Mesendoderm (in vitro differentiated cells): Measurements from ENCODE around the gene WSB1.

Experiments
- DNase-seq: peaks from one replicate; pipeline ENCODE4 v3.0.0; 2013
- H2AK5ac ChIP-seq: 2 replicates; pipeline ENCODE4 v1.6.1; 2013; ENCODE audit warnings: low read length, inconsistent platforms
- H2BK120ac ChIP-seq: 2 replicates; pipeline ENCODE4 v1.6.1; 2013; ENCODE audit warnings: low read depth, mild to moderate bottlenecking, low read length, moderate library complexity, mixed read lengths
- H2BK15ac ChIP-seq: replicated peaks from 2 replicates; pipeline ENCODE4 v1.6.1; 2013; ENCODE audit warnings: low read depth, mild to moderate bottlenecking, moderate library complexity
- H2BK5ac ChIP-seq: 2 replicates; pipeline ENCODE4 v1.6.1; 2013; ENCODE audit warnings: low read length, inconsistent platforms
- H3K18ac ChIP-seq: 2 replicates; pipeline ENCODE4 v1.6.1; 2013; ENCODE audit warnings: mild to moderate bottlenecking, low read length, mixed read lengths
- H3K23ac ChIP-seq: one replicate; pipeline ENCODE4 v1.6.1; 2013; ENCODE audit warnings: low read length
- H3K27ac ChIP-seq: 2 replicates; pipeline ENCODE4 v1.5.1; 2013; ENCODE audit warnings: low read depth, mild to moderate bottlenecking, inconsistent platforms, low read length, moderate library complexity
- H3K27me3 ChIP-seq: 2 replicates; pipeline ENCODE4 v1.6.1; 2013; ENCODE audit warnings: low read length, control low read depth, mild to moderate bottlenecking, inconsistent platforms; ENCODE audit not compliant: insufficient read depth, poor library complexity
- H3K36me3 ChIP-seq: 2 replicates; pipeline ENCODE4 v1.6.1; 2013; ENCODE audit warnings: low read length, inconsistent platforms; ENCODE audit not compliant: control insufficient read depth, insufficient read depth
- H3K4ac ChIP-seq: one replicate; pipeline ENCODE4 v1.6.1; 2013; ENCODE audit warnings: low read depth, mild to moderate bottlenecking, low read length, moderate library complexity
- H3K4me1 ChIP-seq: 2 replicates; pipeline ENCODE4 v1.6.1; 2013; ENCODE audit warnings: low read depth, low read length, inconsistent platforms; ENCODE audit not compliant: control insufficient read depth
- H3K4me2 ChIP-seq: 2 replicates; pipeline ENCODE4 v1.6.1; 2013; ENCODE audit warnings: low read length
- H3K4me3 ChIP-seq: 2 replicates; pipeline ENCODE4 v1.5.1; 2013; ENCODE audit warnings: mild to moderate bottlenecking, low read length
- H3K56ac ChIP-seq: one replicate; pipeline ENCODE4 v1.6.1; 2013; ENCODE audit warnings: low read length
- H3K79me1 ChIP-seq: 2 replicates; pipeline ENCODE4 v1.6.1; 2013; ENCODE audit warnings: low read length, inconsistent platforms
- H3K79me2 ChIP-seq: 2 replicates; pipeline ENCODE4 v1.6.1; 2013; ENCODE audit warnings: mild to moderate bottlenecking, low read length; ENCODE audit not compliant: control insufficient read depth, insufficient read depth
- H3K9ac ChIP-seq: 2 replicates; pipeline ENCODE4 v1.6.1; 2013; ENCODE audit warnings: low read length, inconsistent platforms
- H4K5ac ChIP-seq: one replicate; pipeline ENCODE4 v1.6.1; 2013; ENCODE audit warnings: low read length
- H4K8ac ChIP-seq: one replicate; pipeline ENCODE4 v1.6.1; 2013; ENCODE audit warnings: low read depth, mild to moderate bottlenecking, control low read depth, low read length, moderate library complexity
- WGBS: extraction: QIAGEN DNeasy Blood & Tissue Kit; methylation state at CpG from one replicate; pipeline ENCODE4 v1.1.7; 2013; ENCODE audit warnings: low lambda C conversion rate, missing lambda C conversion rate; ENCODE audit not compliant: insufficient coverage; ENCODE audit errors: extremely low coverage; 5-methylcytosine and 5-hydroxymethylcytosine counted together

Gene WSB1

GRCh38 chr17:27263386-27263785 lies 30.5 kb upstream of the WSB1 start:
- no peak overlapping the region for H3K4me2 ChIP-seq
- H3K18ac ChIP-seq = no peak overlapping the region
- no peak overlapping the region for H2AK5ac ChIP-seq
- H3K79me1 ChIP-seq = no peaks in the 10 kb centered on the region
- no peak overlapping the region for H3K4ac ChIP-seq
- no peak overlapping the region for H2BK120ac ChIP-seq
- no CpG with 5 or more reads among the region's 5 CpGs for WGBS
- H3K4me1 ChIP-seq = no peaks in the 10 kb centered on the region
- H3K4me3 ChIP-seq = no peak overlapping the region
- H2BK5ac ChIP-seq = no peak overlapping the region
- no peak overlapping the region for H3K9ac ChIP-seq
- H3K23ac ChIP-seq = no peak overlapping the region
- no peaks in the 10 kb centered on the region for H3K27me3 ChIP-seq
- no peaks in the 10 kb centered on the region for H3K79me2 ChIP-seq
- no peak overlapping the region for H2BK15ac ChIP-seq
- H4K8ac ChIP-seq = no peak overlapping the region
- H3K56ac ChIP-seq = no peak overlapping the region
- no peak for DNase-seq
- no peak overlapping the region for H3K27ac ChIP-seq
- H3K36me3 ChIP-seq = no peaks in the 10 kb centered on the region
- H4K5ac ChIP-seq = no peak overlapping the region

GRCh38 chr17:27264068-27264812 lies 29.7 kb upstream of the WSB1 start:
- no CpG with 5 or more reads among the region's 11 CpGs for WGBS
- H3K36me3 ChIP-seq = no peaks in the 10 kb centered on the region
- no peak overlapping the region for H3K9ac ChIP-seq
- H4K8ac ChIP-seq = no peak overlapping the region
- no peak overlapping the region for H2BK120ac ChIP-seq
- H2BK5ac ChIP-seq = no peak overlapping the region
- H3K27me3 ChIP-seq = no peaks in the 10 kb centered on the region
- no peak for DNase-seq
- H3K4me3 ChIP-seq = no peak overlapping the region
- H4K5ac ChIP-seq = no peak overlapping the region
- no peak overlapping the region for H3K4ac ChIP-seq
- H3K4me1 ChIP-seq = no peaks in the 10 kb centered on the region
- no peak overlapping the region for H3K4me2 ChIP-seq
- no peaks in the 10 kb centered on the region for H3K79me2 ChIP-seq
- H3K23ac ChIP-seq = no peak overlapping the region
- no peak overlapping the region for H2BK15ac ChIP-seq
- no peak overlapping the region for H2AK5ac ChIP-seq
- H3K18ac ChIP-seq = no peak overlapping the region
- H3K79me1 ChIP-seq = no peaks in the 10 kb centered on the region
- H3K56ac ChIP-seq = no peak overlapping the region
- H3K27ac ChIP-seq = no peak overlapping the region

GRCh38 chr17:27265333-27265732 lies 28.6 kb upstream of the WSB1 start:
- Histone ChIP-seq H2AK5ac (no peak overlapping the region), H3K4me2 (no peak overlapping the region), H4K5ac (no peak overlapping the region), H2BK120ac (no peak overlapping the region), H3K9ac (no peak overlapping the region), H3K4me3 (no peak overlapping the region), H4K8ac (no peak overlapping the region), H3K56ac (no peak overlapping the region), H3K4ac (no peak overlapping the region), H3K79me2 (no peaks in the 10 kb centered on the region), H3K79me1 (no peaks in the 10 kb centered on the region), H3K36me3 (no peaks in the 10 kb centered on the region), H3K4me1 (no peaks in the 10 kb centered on the region), H3K27me3 (no peaks in the 10 kb centered on the region), H2BK5ac (no peak overlapping the region), H3K23ac (no peak overlapping the region), H3K18ac (no peak overlapping the region), H3K27ac (no peak overlapping the region), H2BK15ac (no peak overlapping the region)
- DNase-seq = no peak
- no CpG with 5 or more reads among the region's 1 CpG for WGBS

GRCh38 chr17:27266228-27266627 lies 27.7 kb upstream of the WSB1 start:
- no peaks in the 10 kb centered on the region for H3K27me3 ChIP-seq
- H3K18ac ChIP-seq = no peak overlapping the region
- H3K79me1 ChIP-seq = no peaks in the 10 kb centered on the region
- no CpG with 5 or more reads among the region's 1 CpG for WGBS
- H2BK120ac ChIP-seq = no peak overlapping the region
- no peak overlapping the region for H3K56ac ChIP-seq
- H3K23ac ChIP-seq = no peak overlapping the region
- H3K4me3 ChIP-seq = no peak overlapping the region
- H3K36me3 ChIP-seq = no peaks in the 10 kb centered on the region
- no peak overlapping the region for H3K4me2 ChIP-seq
- H4K5ac ChIP-seq = no peak overlapping the region
- no peak overlapping the region for H2BK15ac ChIP-seq
- H3K79me2 ChIP-seq = no peaks in the 10 kb centered on the region
- no peak overlapping the region for H4K8ac ChIP-seq
- H3K9ac ChIP-seq = no peak overlapping the region
- H3K4me1 ChIP-seq = no peaks in the 10 kb centered on the region
- no peak overlapping the region for H3K4ac ChIP-seq
- no peak for DNase-seq
- no peak overlapping the region for H2AK5ac ChIP-seq
- H3K27ac ChIP-seq = no peak overlapping the region
- H2BK5ac ChIP-seq = no peak overlapping the region

GRCh38 chr17:27268394-27269085 lies 25.4 kb upstream of the WSB1 start:
- no peaks in the 10 kb centered on the region for H3K79me2 ChIP-seq
- H3K4ac ChIP-seq = no peak overlapping the region
- no peaks in the 10 kb centered on the region for H3K36me3 ChIP-seq
- WGBS = no CpG with 5 or more reads among the region's 6 CpGs
- H3K4me1 ChIP-seq = no peaks in the 10 kb centered on the region
- no peak overlapping the region for H2AK5ac ChIP-seq
- no peaks in the 10 kb centered on the region for H3K27me3 ChIP-seq
- no peak overlapping the region for H3K56ac ChIP-seq
- no peak overlapping the region for H3K4me3 ChIP-seq
- no peak overlapping the region for H3K4me2 ChIP-seq
- no peak overlapping the region for H3K27ac ChIP-seq
- H4K8ac ChIP-seq = no peak overlapping the region
- no peaks in the 10 kb centered on the region for H3K79me1 ChIP-seq
- H2BK120ac ChIP-seq = no peak overlapping the region
- no peak overlapping the region for H3K18ac ChIP-seq
- H4K5ac ChIP-seq = no peak overlapping the region
- no peak overlapping the region for H3K9ac ChIP-seq
- no peak for DNase-seq
- no peak overlapping the region for H2BK5ac ChIP-seq
- H3K23ac ChIP-seq = no peak overlapping the region
- H2BK15ac ChIP-seq = no peak overlapping the region
